Activated CD8-positive, alpha-beta memory T cell treated with anti-CD3 and anti-CD28 coated beads, Interleukin-2, amount 10 ng/mL, durations not matched to agents 7 days and 5 days (primary cell): ENCODE measurements around the gene TIMM10. TPM values are rescaled to one million over a fixed set of nuclear protein-coding genes. Genes with fewer than 3 reads are reported as not detected.

Source experiments
- ATAC-seq: fragments of 150-1000 bp; cut with Tn5 transposase; one replicate; pipeline ENCODE4 v1.10.0; 2021; ENCODE audit warnings: moderate library complexity
- CTCF ChIA-PET: fragments of 350-600 bp; sonication (Branson Sonifier 250); formaldehyde crosslinking; loops from one replicate; lab custom pipeline; 2021; ENCODE audit warnings: antibody characterized with exemption; lab: Charles Lee
- DNase-seq: peaks from one replicate; pipeline ENCODE4 v3.0.0-alpha.2; 2020
- H3K27ac Mint-ChIP-seq: one replicate; pipeline ENCODE4 v1.8.0; 2021; ENCODE audit warnings: mild to moderate bottlenecking, mixed read lengths
- H3K27me3 Mint-ChIP-seq: one replicate; pipeline ENCODE4 v1.8.0; 2021; ENCODE audit warnings: mixed read lengths
- H3K36me3 Mint-ChIP-seq: one replicate; pipeline ENCODE4 v1.8.0; 2021; ENCODE audit warnings: mild to moderate bottlenecking, mixed read lengths
- H3K4me1 Mint-ChIP-seq: one replicate; pipeline ENCODE4 v1.8.0; 2021; ENCODE audit warnings: mixed read lengths
- H3K4me3 Mint-ChIP-seq: one replicate; pipeline ENCODE4 v1.8.0; 2021; ENCODE audit warnings: mild to moderate bottlenecking, moderate library complexity, mixed read lengths
- H3K9me3 Mint-ChIP-seq: one replicate; pipeline ENCODE4 v1.8.0; 2022; ENCODE audit warnings: low read depth, mixed read lengths
- total RNA-seq, 2 experiments: library from RNA; stranded (reverse); gene quantifications; one replicate each; pipeline ENCODE4 v1.2.3, GENCODE V29; 2021

TIMM10 gene
- total RNA-seq, 2 experiments from 2014 or later: 74.5 to 92.9 TPM

DNA sequence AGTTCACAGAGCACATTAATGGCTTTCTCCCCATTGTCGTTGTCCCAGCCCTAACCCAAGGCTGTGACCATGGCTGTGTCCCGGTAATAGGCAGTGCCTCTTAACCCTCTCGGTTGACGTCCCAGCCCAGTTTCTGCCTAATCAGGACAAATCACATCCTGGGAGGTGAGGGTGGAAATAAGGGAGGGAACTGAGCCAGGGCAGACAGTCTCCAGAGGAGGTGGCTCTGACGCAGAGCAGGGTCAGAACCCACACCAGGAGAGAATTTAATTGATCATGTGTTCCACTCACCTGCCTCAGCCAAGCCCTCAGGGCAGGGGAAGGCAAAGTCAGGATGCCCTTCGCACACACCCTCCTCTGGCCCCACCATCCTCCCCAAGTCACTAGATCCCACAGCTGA, 32.0 kb downstream of the TIMM10 start:
- peaks cover 7% of the 10 kb centered on the region for H3K4me1 Mint-ChIP-seq
- H3K27me3 Mint-ChIP-seq: no peaks in the 10 kb centered on the region
- H3K4me3 Mint-ChIP-seq: no peak overlapping the region
- CTCF ChIA-PET: interaction anchor here (3.3 to 11.9 kb wide), 2 partner anchors 28 to 40 kb away, joined by 15 to 98 read pairs; partner anchors contain the start of gene RTN4RL2
- peaks cover 7% of the 10 kb centered on the region for H3K36me3 Mint-ChIP-seq
- H3K27ac Mint-ChIP-seq: no peak overlapping the region
- no peaks in the 10 kb centered on the region for H3K9me3 Mint-ChIP-seq
- DNase-seq: no peak
- ATAC-seq: no peak

DNA sequence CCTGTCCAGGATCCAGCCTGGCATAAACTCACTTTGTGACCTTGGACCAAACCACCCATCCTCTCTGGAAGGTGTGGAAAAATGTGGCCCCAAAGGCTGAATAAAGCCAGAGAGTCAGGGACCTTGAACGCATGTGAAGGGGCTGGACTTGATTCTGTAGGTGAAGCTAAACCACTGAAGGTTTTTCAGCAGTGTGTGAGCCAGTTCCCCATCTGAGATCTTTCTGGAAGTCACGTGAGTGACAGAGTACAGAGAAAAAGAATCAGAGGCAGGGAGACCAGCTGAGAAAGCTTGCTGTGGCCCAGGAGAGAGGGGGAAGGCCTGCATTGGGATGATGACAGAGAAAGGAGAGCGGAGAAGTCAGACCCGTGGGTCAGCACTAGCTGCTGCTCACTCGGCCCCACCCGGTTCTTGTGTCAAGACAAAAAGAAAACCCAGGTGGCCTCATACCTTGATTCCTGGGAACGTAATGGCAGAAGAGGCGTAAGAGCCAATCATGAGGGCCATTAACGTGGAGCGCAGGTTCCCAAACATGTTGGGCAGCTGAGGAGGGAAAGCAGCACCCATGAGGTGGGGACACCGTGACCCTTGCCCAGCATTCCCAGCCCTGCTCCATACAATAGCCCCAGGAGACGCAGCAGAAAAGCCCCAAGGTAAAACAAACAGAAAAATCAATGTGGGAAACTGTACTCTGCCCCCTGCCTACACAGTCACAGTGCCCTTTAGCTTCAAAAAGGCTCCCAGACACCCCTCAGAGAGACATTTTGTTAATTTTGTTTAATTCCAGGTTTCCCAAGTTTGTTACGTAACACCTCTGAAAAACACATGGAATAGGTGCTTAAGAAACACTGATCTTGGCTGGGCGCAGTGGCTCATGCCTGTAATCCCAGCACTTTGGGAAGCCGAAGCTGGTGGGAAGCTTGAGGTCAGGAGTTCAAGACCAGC, 33.0 kb downstream of the TIMM10 start:
- no peaks in the 10 kb centered on the region for H3K9me3 Mint-ChIP-seq
- H3K4me3 Mint-ChIP-seq: no peak overlapping the region
- ATAC-seq (no peak), DNase-seq (no peak)
- H3K27ac Mint-ChIP-seq: no peak overlapping the region
- peaks cover 10% of the 10 kb centered on the region for H3K4me1 Mint-ChIP-seq
- H3K36me3 Mint-ChIP-seq: peaks cover 7% of the 10 kb centered on the region
- no peaks in the 10 kb centered on the region for H3K27me3 Mint-ChIP-seq
- CTCF ChIA-PET: interaction anchor here (1.2 to 11.9 kb wide), 4 partner anchors 17 to 39 kb away, joined by 3 to 98 read pairs (median 10); partner anchors contain the start of gene RTN4RL2

DNA sequence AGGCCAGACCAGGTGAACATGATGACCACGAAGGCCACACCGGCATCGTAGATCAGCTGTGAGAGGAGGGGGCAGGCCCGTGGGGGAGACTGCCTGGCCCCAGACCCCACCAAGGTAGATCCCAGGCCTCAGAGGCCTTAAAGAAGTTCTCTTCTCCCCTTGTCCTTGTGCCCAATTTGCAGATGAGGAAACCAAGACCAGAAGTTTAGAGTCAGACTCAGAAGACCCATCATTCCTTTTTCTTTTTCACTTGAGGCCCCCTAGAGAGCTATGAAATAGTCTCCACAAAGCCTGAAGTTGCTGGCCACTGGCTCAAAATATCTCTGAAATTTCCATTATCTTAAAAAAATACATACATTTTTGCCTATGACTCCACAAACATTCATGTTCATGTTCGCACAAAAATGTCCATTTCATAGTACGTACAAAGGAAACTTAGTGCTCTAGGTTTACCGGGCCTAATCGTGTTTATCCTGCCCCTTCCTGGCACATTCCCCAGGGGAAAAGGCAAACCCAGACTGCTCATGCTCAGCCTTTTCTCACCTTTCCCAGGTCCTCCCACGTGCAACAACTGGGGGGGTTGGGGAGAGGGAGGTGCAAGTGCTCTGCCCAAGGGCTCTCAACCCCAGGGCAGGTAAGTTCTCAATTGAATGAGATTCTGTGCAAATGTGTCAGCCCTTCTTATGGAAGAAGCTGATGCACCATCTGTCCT, 34.3 kb downstream of the TIMM10 start:
- no peaks in the 10 kb centered on the region for H3K27me3 Mint-ChIP-seq
- H3K36me3 Mint-ChIP-seq: peaks cover 7% of the 10 kb centered on the region
- H3K4me1 Mint-ChIP-seq: peaks cover 10% of the 10 kb centered on the region
- CTCF ChIA-PET: interaction anchor here (0.6 to 11.9 kb wide), 4 partner anchors 19 to 38 kb away, joined by 3 to 98 read pairs (median 10); partner anchors contain the start of gene RTN4RL2
- H3K4me3 Mint-ChIP-seq: no peak overlapping the region
- no peaks in the 10 kb centered on the region for H3K9me3 Mint-ChIP-seq
- no peak overlapping the region for H3K27ac Mint-ChIP-seq
- no peak for ATAC-seq
- DNase-seq: no peak

DNA sequence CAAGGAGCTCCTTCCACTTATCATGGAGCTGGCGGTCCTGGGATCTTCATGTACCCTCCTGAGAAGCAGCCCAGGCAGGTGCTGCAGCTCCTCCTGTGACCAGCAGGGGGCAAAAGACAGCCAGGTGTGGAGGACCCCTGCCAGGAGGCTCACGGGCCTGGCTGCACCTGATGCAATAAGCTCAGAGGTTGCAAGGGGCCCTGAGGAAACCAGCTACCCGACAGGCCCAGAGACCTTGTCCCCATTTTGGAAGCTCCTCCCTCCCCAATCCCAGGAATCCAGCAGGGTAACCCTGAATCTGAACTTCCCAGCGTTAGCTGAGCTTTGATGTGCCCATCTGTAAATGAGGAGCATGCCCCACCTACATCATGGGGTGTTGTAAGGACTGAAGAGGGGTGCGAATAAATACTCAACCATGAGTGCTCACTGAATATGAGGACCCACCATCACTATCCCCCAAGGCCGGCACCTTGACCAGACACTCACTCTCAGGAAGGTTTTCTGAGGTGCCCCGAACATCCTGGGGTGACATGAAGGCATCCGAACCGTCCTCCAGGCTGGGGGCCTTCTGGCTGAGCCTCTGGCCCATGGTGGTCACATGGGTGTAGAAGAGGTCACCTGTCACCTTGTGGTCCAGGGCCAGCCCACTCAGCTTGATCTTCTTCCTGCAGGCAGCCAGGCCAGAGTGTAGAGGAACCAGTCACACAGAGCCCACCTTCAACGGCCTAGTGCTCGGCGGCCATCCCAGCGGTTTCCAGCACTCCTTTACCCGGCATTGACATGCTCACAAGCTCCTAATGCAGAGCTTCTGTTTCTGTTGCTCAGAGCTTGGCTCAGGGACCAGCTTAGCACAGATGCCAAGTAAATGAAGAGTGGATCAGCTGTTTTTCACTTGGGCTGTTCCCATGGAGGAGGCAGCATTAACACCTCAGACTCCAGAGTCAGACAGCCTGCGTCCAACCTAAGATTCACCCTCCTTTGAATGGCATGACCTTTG, 36.7 kb downstream of the TIMM10 start:
- Mint-ChIP-seq H3K4me1 (peaks cover 10% of the 10 kb centered on the region), H3K9me3 (no peaks in the 10 kb centered on the region), H3K27me3 (no peaks in the 10 kb centered on the region), H3K27ac (peak overlapping the region; percentile 55), H3K4me3 (no peak overlapping the region), H3K36me3 (peaks cover 5% of the 10 kb centered on the region)
- ATAC-seq (peak; percentile 84), DNase-seq (peak; percentile 81)
- CTCF ChIA-PET: interaction anchor here (0.6 to 11.9 kb wide), 48 partner anchors 8 to 307 kb away, joined by 3 to 247 read pairs (median 4); partner anchors contain the start of genes MED19, RTN4RL2, SLC43A1 and SLC43A3

DNA sequence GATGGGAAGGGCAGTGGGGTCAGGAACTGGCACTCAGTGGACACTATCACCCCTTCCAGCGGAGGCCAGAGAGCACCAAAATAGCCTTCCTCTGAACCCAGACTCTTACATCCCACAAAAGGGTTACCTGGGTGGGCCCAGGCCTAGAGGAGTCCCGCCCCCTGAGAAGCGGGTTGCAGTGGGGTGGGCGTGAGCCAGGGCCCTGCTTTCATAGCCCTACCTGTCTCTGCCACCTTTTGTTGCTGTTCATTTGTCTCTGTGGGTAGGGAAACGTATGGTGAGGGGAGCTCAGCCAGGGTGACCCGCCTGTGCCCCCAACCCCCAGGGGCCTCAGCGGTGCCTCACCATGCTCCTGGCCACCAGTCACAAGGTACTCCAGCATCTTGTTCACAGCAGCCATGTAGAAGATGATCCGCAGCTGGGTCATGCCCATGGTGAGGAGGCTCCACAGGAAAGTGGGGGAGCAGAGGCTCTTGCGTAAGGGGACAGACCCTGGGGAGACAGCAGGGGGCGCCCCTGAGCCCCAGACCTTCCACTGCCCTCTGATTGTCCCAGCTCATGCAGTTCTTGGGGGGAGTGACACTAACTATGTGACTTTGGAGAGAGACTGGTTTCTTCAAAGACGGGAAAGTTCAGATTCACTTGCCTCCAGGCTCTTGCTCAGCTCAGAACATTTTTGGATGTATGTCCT, 39.0 kb downstream of the TIMM10 start:
- no peaks in the 10 kb centered on the region for H3K27me3 Mint-ChIP-seq
- peak; percentile 66 for ATAC-seq
- peaks cover 7% of the 10 kb centered on the region for H3K36me3 Mint-ChIP-seq
- H3K27ac Mint-ChIP-seq: no peak overlapping the region
- H3K9me3 Mint-ChIP-seq: no peaks in the 10 kb centered on the region
- peak; percentile 75 for DNase-seq
- peaks cover 10% of the 10 kb centered on the region for H3K4me1 Mint-ChIP-seq
- no peak overlapping the region for H3K4me3 Mint-ChIP-seq
- CTCF ChIA-PET: interaction anchor here (0.7 to 11.9 kb wide), 19 partner anchors 9 to 311 kb away, joined by 3 to 247 read pairs (median 15); partner anchors contain the start of genes RTN4RL2, SLC43A1 and TIMM10

DNA sequence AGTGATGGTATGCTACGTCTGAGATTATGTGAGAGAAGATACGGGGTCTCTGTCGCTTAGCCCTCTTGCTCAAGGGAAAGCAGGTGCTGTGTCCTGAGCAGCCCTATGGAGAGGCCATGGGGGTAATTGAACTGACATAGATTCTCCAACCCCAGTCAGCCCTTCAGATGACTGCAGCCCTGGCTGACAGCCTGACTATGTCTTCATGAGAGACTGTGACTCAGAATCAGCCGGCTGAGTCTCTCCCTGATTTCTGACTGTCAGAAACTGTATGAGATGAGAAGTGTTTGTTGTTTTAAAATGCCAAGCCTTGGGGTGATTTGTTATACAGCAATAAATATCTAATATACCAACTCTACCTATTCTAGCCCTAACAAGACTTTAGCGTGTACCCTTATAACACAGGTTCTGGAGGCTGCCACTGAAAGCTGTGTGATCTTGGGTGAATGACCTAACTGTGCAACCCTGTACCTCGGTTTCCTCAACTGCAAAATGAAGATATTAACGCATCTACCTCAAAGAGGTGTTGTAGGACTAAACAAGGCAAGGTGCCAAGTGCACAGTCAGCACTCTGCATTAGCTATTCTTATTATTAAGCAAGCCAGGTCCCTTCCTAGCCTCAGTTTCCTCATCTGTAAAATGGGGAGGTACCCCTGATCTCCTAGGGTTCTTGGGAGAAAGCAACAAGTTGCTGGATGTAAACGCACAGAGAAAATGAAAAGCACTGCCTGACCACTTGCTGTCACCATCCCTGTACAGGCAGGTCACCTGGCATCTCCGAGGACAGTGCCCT, 39.9 kb downstream of the TIMM10 start:
- Mint-ChIP-seq H3K36me3 (peaks cover 9% of the 10 kb centered on the region), H3K4me3 (no peak overlapping the region), H3K27ac (peak overlapping the region; percentile 30), H3K27me3 (no peaks in the 10 kb centered on the region), H3K9me3 (no peaks in the 10 kb centered on the region), H3K4me1 (peaks cover 10% of the 10 kb centered on the region)
- DNase-seq (no peak), ATAC-seq (no peak)
- CTCF ChIA-PET: interaction anchor here (0.7 to 11.9 kb wide), 13 partner anchors 8 to 149 kb away, joined by 3 to 247 read pairs (median 27); partner anchors contain the start of genes RTN4RL2, SLC43A1 and TIMM10

DNA sequence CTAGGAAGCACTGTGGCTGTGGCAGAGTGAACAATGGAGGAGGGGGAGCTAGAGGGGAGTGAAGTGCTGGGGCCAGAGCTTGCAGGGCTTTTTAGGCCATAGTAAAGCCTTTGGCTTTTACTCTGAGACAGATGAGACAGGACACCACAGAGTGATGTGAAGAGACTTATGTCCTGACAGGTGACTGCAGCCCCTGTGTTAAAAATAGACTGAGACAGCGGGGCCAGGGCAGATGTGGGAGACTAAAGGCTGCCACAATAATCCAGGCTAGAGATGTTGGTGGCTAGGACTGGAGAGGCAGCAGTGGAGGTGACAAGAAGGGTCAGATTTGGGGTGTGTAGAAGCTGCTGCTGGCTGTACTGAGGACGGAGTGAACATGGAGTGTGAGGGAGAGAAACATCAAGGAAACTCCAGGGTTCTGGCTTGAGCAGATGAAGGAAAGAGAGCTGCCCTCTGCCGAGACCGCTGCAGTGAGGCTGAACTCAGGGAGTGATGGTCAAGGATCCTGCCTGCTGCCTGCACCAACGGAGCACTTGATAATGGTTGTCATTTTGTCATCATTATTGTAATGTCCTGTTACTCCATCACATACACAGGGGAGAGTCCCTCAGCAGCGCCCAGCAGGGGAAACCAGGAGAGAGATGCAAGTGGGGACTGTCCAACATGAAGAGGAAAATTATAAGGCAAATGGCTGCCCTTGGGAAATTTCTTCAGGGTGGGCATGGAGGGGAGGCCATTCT, 42.5 kb downstream of the TIMM10 start:
- ATAC-seq: no peak
- peaks cover 7% of the 10 kb centered on the region for H3K27me3 Mint-ChIP-seq
- H3K36me3 Mint-ChIP-seq: peaks cover 15% of the 10 kb centered on the region
- CTCF ChIA-PET: interaction anchor here (0.8 to 11.9 kb wide), 5 partner anchors 15 to 39 kb away, joined by 3 to 247 read pairs (median 5); partner anchors contain the start of genes RTN4RL2, SLC43A1 and TIMM10
- H3K4me1 Mint-ChIP-seq: peaks cover 3% of the 10 kb centered on the region
- H3K4me3 Mint-ChIP-seq: no peak overlapping the region
- H3K27ac Mint-ChIP-seq: no peak overlapping the region
- DNase-seq: no peak
- no peaks in the 10 kb centered on the region for H3K9me3 Mint-ChIP-seq

DNA sequence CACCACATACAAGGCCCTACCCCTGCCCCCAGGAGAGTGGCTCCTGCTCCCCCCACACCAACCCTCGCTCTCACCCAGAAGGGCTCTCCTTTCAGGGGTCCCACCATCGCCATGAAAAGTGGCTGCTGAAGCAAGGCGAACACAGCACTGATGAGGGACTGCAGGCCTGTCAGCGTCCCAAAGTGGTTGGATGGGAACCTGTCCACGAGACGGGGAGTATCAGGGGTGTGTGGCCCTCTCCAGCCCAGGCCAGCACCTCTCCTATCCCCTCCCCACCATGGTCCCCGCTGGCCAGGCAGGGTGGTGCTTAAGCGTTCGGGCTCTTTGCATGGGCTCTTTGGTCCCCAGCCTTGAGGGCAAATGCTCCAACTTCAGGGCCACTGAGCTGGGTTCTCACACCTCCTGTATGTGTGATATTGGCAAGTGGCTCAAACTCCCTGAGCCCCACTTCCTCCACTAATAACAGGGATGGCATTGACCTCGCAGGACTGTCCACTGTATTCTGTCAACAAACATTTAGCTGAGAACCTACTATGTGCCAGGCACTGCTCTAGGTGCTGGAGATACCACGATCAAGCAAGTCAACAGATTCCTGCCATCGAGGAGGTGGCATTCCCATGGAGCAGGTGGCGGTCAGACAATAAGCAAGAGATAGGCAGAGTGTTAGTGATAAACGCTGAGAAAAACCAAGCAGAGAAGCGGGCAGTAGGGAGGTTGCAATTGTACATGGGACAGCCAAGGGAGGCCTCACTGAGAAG, 43.4 kb downstream of the TIMM10 start:
- no peak for DNase-seq
- Mint-ChIP-seq H3K9me3 (no peaks in the 10 kb centered on the region), H3K4me3 (no peak overlapping the region), H3K36me3 (peaks cover 15% of the 10 kb centered on the region), H3K4me1 (peaks cover 5% of the 10 kb centered on the region), H3K27me3 (peaks cover 10% of the 10 kb centered on the region), H3K27ac (no peak overlapping the region)
- CTCF ChIA-PET: interaction anchor here (8.9 to 11.9 kb wide), 2 partner anchors 29 to 40 kb away, joined by 98 to 247 read pairs; partner anchors contain the start of genes RTN4RL2 and TIMM10
- no peak for ATAC-seq

DNA sequence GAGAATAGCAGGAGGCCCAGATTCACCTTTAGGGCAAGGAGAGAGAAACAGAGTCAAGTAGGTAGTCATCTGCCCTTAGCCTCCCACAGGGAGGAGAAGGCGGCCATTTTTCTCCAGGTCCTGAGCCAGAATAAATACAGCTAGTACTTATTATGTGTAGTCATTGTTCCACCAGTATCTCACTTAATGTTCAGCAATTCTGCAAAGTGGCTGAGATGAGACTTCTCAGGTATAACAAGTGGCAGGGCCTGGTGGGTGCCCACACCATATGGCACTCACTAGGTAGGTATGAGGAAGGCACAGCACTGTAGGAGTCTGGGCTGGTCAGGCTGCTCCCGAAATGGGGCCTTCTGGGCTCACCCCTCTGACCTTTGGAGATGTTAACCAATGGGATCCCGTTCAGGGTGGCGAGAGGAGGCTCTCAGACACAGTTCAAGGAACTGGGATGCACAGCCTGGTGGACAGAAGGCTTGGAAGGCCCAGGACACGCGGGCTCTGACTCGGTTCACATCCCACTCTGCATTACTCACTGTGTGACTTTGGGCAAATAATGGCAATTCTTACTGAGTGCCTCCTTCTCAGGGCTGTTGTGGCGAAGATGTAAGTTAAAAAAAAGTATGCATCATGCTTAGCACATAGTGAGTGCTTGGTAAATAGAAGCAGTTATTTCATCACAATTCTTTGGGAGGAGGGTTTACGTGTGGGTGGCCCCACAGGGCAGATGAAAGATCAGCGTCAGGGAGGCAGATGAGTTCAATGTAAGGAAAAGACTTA, 45.1 kb downstream of the TIMM10 start:
- Mint-ChIP-seq H3K27me3 (peaks cover 23% of the 10 kb centered on the region), H3K9me3 (no peaks in the 10 kb centered on the region), H3K4me3 (no peak overlapping the region), H3K36me3 (peaks cover 12% of the 10 kb centered on the region), H3K27ac (no peak overlapping the region), H3K4me1 (peaks cover 5% of the 10 kb centered on the region)
- CTCF ChIA-PET: interaction anchor here (2.0 to 9.5 kb wide), 4 partner anchors 8 to 42 kb away, joined by 5 to 102 read pairs (median 71); partner anchors contain the start of genes RTN4RL2 and TIMM10
- DNase-seq (no peak), ATAC-seq (no peak)
